ENCODE measurements around the gene BCL2.

Gene BCL2

GRCh38 chr18:63264871-63265270, 54.7 kb downstream of the BCL2 start:
- TF ChIP-seq TCF4 (CRISPR knock-in tag; IDR thresholded peaks at IDR 0.05; ENCODE audit: borderline replicate concordance) (no peak), ESRRG (CRISPR knock-in tag; IDR thresholded peaks at IDR 0.05) (no peak), ZFP3 (CRISPR knock-in tag; IDR thresholded peaks at IDR 0.05) (no peak), ZNF8 (CRISPR knock-in tag; IDR thresholded peaks at IDR 0.05) (no peak), CSDC2 (CRISPR knock-in tag; IDR thresholded peaks at IDR 0.05) (no peak), RARB (CRISPR knock-in tag; IDR thresholded peaks at IDR 0.05) (no peak), ISL1 (CRISPR knock-in tag; IDR thresholded peaks at IDR 0.05) (no peak), ZC3H10 (CRISPR knock-in tag; IDR thresholded peaks at IDR 0.05) (no peak), PPARA (CRISPR knock-in tag; IDR thresholded peaks at IDR 0.05; ENCODE audit: borderline replicate concordance) (no peak), OSR1 (CRISPR knock-in tag; IDR thresholded peaks at IDR 0.05) (no peak), CSRNP3 (CRISPR knock-in tag; IDR thresholded peaks at IDR 0.05) (no peak), POU6F1 (CRISPR knock-in tag; IDR thresholded peaks at IDR 0.05; ENCODE audit: borderline replicate concordance, low read depth) (no peak), BACH2 (CRISPR knock-in tag; IDR thresholded peaks at IDR 0.05; ENCODE audit: borderline replicate concordance) (no peak), TSHZ2 (CRISPR knock-in tag; IDR thresholded peaks at IDR 0.05) (no peak), ZNF70 (CRISPR knock-in tag; IDR thresholded peaks at IDR 0.05) (no peak)
- no peak for ATAC-seq

GRCh38 chr18:63263444-63263843, 56.1 kb downstream of the BCL2 start:
- ATAC-seq: no peak
- TF ChIP-seq SNAI2 (CRISPR knock-in tag; IDR thresholded peaks at IDR 0.05) (no peak), ESRRG (CRISPR knock-in tag; IDR thresholded peaks at IDR 0.05) (no peak), ZFP3 (CRISPR knock-in tag; IDR thresholded peaks at IDR 0.05) (no peak), CSRNP3 (CRISPR knock-in tag; IDR thresholded peaks at IDR 0.05) (no peak), BACH2 (CRISPR knock-in tag; IDR thresholded peaks at IDR 0.05; ENCODE audit: borderline replicate concordance) (no peak), ZNF70 (CRISPR knock-in tag; IDR thresholded peaks at IDR 0.05) (no peak)

DNA sequence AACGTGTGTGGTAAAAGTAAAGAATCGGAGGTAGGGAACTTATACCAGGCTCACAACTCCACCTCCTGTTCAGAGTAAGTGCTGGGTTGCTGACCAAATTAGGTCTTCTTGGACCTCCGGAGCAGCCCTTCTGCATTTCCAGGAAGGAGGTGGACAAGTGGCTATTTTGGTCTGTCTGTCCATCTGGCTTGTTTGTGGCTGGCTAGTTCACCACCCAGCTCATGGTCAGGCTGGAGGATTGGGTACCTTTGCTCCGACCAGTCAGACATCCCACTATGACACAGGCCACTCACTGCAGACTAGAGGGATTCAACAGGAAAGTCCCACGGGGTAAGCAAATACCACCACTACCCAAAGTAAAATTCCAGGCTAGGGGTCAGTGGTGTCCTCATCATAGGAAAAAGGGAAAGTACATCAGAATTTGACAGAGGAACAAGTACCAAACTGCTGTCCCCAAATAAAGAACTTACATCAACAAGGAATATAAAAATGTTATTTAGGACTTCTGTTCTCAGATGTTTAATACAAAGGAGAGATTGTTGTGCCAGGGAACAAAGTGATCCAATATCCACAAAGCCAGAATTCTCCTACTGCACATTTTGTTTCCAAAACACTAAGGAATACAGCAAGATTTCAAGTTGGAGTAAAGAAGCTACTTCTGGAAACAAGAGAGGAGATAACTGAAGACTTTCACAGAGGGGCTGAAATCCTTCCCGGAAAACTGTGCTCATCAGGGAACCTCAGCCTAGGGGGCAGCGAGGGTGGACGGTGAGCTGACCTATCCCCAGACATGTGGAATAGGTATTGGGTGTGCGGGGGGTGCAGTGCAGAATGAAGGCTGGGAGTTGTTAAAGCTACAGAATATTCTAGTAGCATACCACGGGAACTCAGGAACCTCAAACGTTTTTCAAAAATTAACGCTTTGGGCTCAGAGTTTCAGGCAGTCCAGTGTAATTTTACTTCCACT, 56.9 kb downstream of the BCL2 start:
- no peak for TF ChIP-seq CSRNP3 (CRISPR knock-in tag; IDR thresholded peaks at IDR 0.05)
- TF ChIP-seq PATZ1 (CRISPR knock-in tag; IDR thresholded peaks at IDR 0.05; ENCODE audit: borderline replicate concordance): no peak
- no peak for ATAC-seq

Measured in SK-N-SH treated with all-trans-retinoic acid at 6 μM for 48 hours (cell line).